ENCODE measurements around the gene CLIC4. TPM values are rescaled to one million over a fixed set of nuclear protein-coding genes. Genes with fewer than 3 reads are reported as not detected.
A peak's percentile ranks its signal among the peaks of the same experiment; 100 is the strongest.

Gene CLIC4
- total RNA-seq, 1 donor: 711 TPM

- TF ChIP-seq CTCF (IDR thresholded peaks at IDR 0.05; ENCODE audit: extremely low read depth, low read depth, low read length): no peak
- Histone ChIP-seq H3K4me2 (ENCODE audit: insufficient read depth, low read length) (peak overlapping the region; percentile 85), H3K79me2 (ENCODE audit: insufficient read depth, low read length) (peaks cover 89% of the 10 kb centered on the region), H2AFZ (ENCODE audit: low read length) (no peak overlapping the region), H3K27ac (ENCODE audit: low read depth, low read length) (no peak overlapping the region), H3K4me3 (ENCODE audit: insufficient read depth, low read length) (peak overlapping the region; percentile 80), H3K4me1 (ENCODE audit: insufficient read depth, low read length) (peaks cover 50% of the 10 kb centered on the region), H3K36me3 (ENCODE audit: insufficient read depth, low read length) (peaks cover 9% of the 10 kb centered on the region), H3K9me3 (ENCODE audit: low read depth, low read length) (no peaks in the 10 kb centered on the region), H4K20me1 (ENCODE audit: insufficient read depth, low read length) (peaks cover 79% of the 10 kb centered on the region), H3K27me3 (ENCODE audit: insufficient read depth, low read length) (no peaks in the 10 kb centered on the region)
- DNase-seq (ENCODE audit: insufficient read length, low spot score, missing footprints): peak; percentile 65
Measured at GRCh38 chr1:24749252-24749651, 4.0 kb downstream of the CLIC4 start.

- Histone ChIP-seq H3K9me3 (ENCODE audit: low read depth, low read length) (no peaks in the 10 kb centered on the region), H3K36me3 (ENCODE audit: insufficient read depth, low read length) (peaks cover 9% of the 10 kb centered on the region), H3K79me2 (ENCODE audit: insufficient read depth, low read length) (peaks cover 96% of the 10 kb centered on the region), H4K20me1 (ENCODE audit: insufficient read depth, low read length) (peaks cover 85% of the 10 kb centered on the region), H3K4me3 (ENCODE audit: insufficient read depth, low read length) (peak overlapping the region; percentile 80), H2AFZ (ENCODE audit: low read length) (no peak overlapping the region), H3K27ac (ENCODE audit: low read depth, low read length) (peak overlapping the region; percentile 31), H3K27me3 (ENCODE audit: insufficient read depth, low read length) (no peaks in the 10 kb centered on the region), H3K4me2 (ENCODE audit: insufficient read depth, low read length) (peak overlapping the region; percentile 85), H3K4me1 (ENCODE audit: insufficient read depth, low read length) (peaks cover 54% of the 10 kb centered on the region)
- no peak for DNase-seq (ENCODE audit: insufficient read length, low spot score, missing footprints)
- TF ChIP-seq CTCF (IDR thresholded peaks at IDR 0.05; ENCODE audit: extremely low read depth, low read depth, low read length): no peak
Measured at GRCh38 chr1:24749886-24750285, 4.6 kb downstream of the CLIC4 start.

- no peak for TF ChIP-seq CTCF (IDR thresholded peaks at IDR 0.05; ENCODE audit: extremely low read depth, low read depth, low read length)
- H3K4me3 ChIP-seq (ENCODE audit: insufficient read depth, low read length): peak overlapping the region; percentile 38
- peaks cover 88% of the 10 kb centered on the region for H4K20me1 ChIP-seq (ENCODE audit: insufficient read depth, low read length)
- peak overlapping the region; percentile 44 for H3K27ac ChIP-seq (ENCODE audit: low read depth, low read length)
- H2AFZ ChIP-seq (ENCODE audit: low read length): no peak overlapping the region
- H3K4me2 ChIP-seq (ENCODE audit: insufficient read depth, low read length): peak overlapping the region; percentile 85
- no peaks in the 10 kb centered on the region for H3K27me3 ChIP-seq (ENCODE audit: insufficient read depth, low read length)
- peaks cover 15% of the 10 kb centered on the region for H3K36me3 ChIP-seq (ENCODE audit: insufficient read depth, low read length)
- peaks cover 54% of the 10 kb centered on the region for H3K4me1 ChIP-seq (ENCODE audit: insufficient read depth, low read length)
- peaks cover 96% of the 10 kb centered on the region for H3K79me2 ChIP-seq (ENCODE audit: insufficient read depth, low read length)
- DNase-seq (ENCODE audit: insufficient read length, low spot score, missing footprints): peak; percentile 53
- H3K9me3 ChIP-seq (ENCODE audit: low read depth, low read length): no peaks in the 10 kb centered on the region
Measured at GRCh38 chr1:24751833-24752232, 6.6 kb downstream of the CLIC4 start.

GRCh38 chr1:24752305-24752704 is 7.1 kb downstream of the CLIC4 start:
- Histone ChIP-seq H3K4me2 (ENCODE audit: insufficient read depth, low read length) (peak overlapping the region; percentile 85), H2AFZ (ENCODE audit: low read length) (no peak overlapping the region), H3K4me3 (ENCODE audit: insufficient read depth, low read length) (peak overlapping the region; percentile 49), H3K27me3 (ENCODE audit: insufficient read depth, low read length) (no peaks in the 10 kb centered on the region), H3K79me2 (ENCODE audit: insufficient read depth, low read length) (peaks cover 97% of the 10 kb centered on the region), H4K20me1 (ENCODE audit: insufficient read depth, low read length) (peaks cover 91% of the 10 kb centered on the region), H3K36me3 (ENCODE audit: insufficient read depth, low read length) (peaks cover 15% of the 10 kb centered on the region), H3K9me3 (ENCODE audit: low read depth, low read length) (no peaks in the 10 kb centered on the region), H3K4me1 (ENCODE audit: insufficient read depth, low read length) (peaks cover 54% of the 10 kb centered on the region), H3K27ac (ENCODE audit: low read depth, low read length) (peak overlapping the region; percentile 44)
- DNase-seq (ENCODE audit: insufficient read length, low spot score, missing footprints): no peak
- TF ChIP-seq CTCF (IDR thresholded peaks at IDR 0.05; ENCODE audit: extremely low read depth, low read depth, low read length): no peak

Data from osteoblast (primary cell).